ENCODE measurements around the gene C19orf81. TPM values are rescaled to one million over a fixed set of nuclear protein-coding genes. Genes with fewer than 3 reads are reported as not detected.
"Not testable (repeated sequence)": the region's sequence is repeated elsewhere in the genome, so short reads cannot be mapped to it uniquely, and the experiment has no call there.

C19orf81 gene
- total RNA-seq, 2 donors from 2014 or later, result 4.3 to 33.2 TPM

DNA sequence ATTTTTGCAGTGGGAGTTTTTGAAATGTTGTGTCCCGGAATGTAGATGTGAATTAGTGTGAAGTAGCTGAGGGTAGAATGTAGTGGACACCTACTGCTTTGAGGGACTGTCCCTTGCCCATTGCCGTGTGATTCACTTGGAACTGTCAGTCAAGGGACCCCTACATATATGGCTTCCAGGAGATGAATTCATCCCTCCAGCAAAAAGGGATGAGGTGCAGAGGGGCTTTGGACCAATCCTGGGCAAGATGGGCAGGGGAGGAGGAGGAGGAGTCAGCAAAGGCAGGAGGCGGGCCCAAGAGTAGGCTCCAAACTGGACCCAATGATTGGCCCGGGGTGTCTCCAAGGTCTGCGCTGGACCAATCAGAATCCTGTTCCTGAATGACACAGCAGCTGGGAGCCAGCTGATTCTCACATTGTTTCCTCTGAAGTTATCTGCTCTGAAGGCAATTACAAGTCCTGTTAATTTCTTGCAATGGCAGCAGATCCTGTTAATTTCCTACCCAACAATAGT lies 28.8 kb upstream of the C19orf81 start:
- not testable (repeated sequence) for H3K4me3 ChIP-seq; DNase-seq (ENCODE audit: low spot score); H3K9me3 ChIP-seq; H3K27ac ChIP-seq; H3K27me3 ChIP-seq (replicated peaks; ENCODE audit: insufficient read depth); H3K36me3 ChIP-seq; H3K4me1 ChIP-seq (replicated peaks)
- 84% methylated on average over 5 of the region's 5 CpGs for WGBS
- intact Hi-C loops (cut with DNase I), result loop anchor here (10.0 kb wide), 1 partner anchor 536 kb away; no protein-coding TSS in a partner anchor

DNA sequence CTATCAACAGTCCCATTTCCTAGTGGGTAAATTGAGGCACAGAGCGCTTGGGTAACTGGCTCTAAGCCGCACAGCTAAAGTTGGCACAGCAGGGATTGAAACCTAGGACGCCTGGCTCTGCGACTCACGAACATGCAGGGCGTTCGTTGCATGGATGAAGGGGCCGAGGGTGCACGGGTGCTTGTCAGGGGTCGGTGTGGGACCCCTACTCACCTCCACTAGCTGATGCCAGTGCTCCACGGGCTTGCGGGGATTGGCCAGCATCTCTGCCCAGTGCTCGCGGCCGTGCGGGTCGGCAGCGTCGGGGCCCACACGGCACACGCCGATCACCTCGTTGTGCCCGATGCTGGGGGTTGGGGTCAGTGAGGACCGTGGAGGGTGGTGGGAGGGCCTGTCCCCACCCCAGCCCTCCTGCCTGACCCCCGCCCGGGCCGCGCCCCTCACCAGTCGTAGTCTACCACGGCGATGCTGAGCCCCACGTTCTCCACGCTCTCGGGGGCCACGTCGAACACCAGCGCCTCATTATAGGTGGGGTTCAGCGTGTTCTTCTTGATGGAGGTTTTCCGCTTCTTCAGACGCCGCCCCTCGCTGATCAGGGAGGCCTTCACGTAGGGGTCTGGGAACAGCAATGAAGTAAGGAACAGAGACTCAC lies 24.2 kb upstream of the C19orf81 start:
- no peaks in the 10 kb centered on the region for H3K27me3 ChIP-seq (replicated peaks; ENCODE audit: insufficient read depth)
- H3K9me3 ChIP-seq, result no peaks in the 10 kb centered on the region
- DNase-seq (ENCODE audit: low spot score), result no peak
- H3K36me3 ChIP-seq, result no peaks in the 10 kb centered on the region
- H3K27ac ChIP-seq, result no peak overlapping the region
- no peaks in the 10 kb centered on the region for H3K4me1 ChIP-seq (replicated peaks)
- H3K4me3 ChIP-seq, result no peak overlapping the region
- intact Hi-C loops (cut with DNase I), result loop anchor here (10.0 kb wide), 1 partner anchor 540 kb away; no protein-coding TSS in a partner anchor
- no peak for TF ChIP-seq POLR2A (IDR thresholded peaks at IDR 0.05)
- TF ChIP-seq, protein P1, sequence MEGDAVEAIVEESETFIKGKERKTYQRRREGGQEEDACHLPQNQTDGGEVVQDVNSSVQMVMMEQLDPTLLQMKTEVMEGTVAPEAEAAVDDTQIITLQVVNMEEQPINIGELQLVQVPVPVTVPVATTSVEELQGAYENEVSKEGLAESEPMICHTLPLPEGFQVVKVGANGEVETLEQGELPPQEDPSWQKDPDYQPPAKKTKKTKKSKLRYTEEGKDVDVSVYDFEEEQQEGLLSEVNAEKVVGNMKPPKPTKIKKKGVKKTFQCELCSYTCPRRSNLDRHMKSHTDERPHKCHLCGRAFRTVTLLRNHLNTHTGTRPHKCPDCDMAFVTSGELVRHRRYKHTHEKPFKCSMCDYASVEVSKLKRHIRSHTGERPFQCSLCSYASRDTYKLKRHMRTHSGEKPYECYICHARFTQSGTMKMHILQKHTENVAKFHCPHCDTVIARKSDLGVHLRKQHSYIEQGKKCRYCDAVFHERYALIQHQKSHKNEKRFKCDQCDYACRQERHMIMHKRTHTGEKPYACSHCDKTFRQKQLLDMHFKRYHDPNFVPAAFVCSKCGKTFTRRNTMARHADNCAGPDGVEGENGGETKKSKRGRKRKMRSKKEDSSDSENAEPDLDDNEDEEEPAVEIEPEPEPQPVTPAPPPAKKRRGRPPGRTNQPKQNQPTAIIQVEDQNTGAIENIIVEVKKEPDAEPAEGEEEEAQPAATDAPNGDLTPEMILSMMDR (IDR thresholded peaks at IDR 0.05), result no peak
- TF ChIP-seq POLR2AphosphoS5 (IDR thresholded peaks at IDR 0.05), result no peak
- WGBS, result 92% methylated on average over 44 of the region's 44 CpGs

DNA sequence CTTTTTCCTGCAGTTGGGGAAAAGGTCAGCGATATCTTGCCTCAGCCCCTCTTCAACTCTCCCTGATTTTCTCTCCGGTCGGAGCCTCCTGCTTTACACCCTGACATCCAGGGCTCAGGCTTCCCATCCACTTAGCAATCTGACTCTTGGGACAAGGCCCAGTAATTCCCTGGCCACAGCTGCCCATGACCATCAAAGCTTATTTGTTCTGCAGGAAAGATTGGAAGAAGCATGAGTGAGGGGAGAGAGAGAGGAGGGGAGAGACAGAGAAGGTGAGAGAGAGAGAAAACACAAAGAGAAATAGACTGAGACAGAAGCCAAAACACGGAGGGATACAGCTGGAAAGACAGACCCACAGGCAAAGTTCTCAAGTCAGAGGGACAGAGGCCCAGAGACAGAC lies 23.2 kb upstream of the C19orf81 start:
- Histone ChIP-seq H3K4me3 (no peak overlapping the region), H3K27ac (no peak overlapping the region), H3K27me3 (replicated peaks; ENCODE audit: insufficient read depth) (no peaks in the 10 kb centered on the region), H3K9me3 (no peaks in the 10 kb centered on the region), H3K36me3 (no peaks in the 10 kb centered on the region), H3K4me1 (replicated peaks) (no peaks in the 10 kb centered on the region)
- DNase-seq (ENCODE audit: low spot score), result no peak
- 68% methylated on average over 4 of the region's 4 CpGs for WGBS
- TF ChIP-seq POLR2AphosphoS5 (IDR thresholded peaks at IDR 0.05) (no peak), POLR2A (IDR thresholded peaks at IDR 0.05) (no peak)
- TF ChIP-seq, protein P1 (IDR thresholded peaks at IDR 0.05), result no peak
- intact Hi-C loops (cut with DNase I), result loop anchor here (10.0 kb wide), 1 partner anchor 541 kb away; no protein-coding TSS in a partner anchor

DNA sequence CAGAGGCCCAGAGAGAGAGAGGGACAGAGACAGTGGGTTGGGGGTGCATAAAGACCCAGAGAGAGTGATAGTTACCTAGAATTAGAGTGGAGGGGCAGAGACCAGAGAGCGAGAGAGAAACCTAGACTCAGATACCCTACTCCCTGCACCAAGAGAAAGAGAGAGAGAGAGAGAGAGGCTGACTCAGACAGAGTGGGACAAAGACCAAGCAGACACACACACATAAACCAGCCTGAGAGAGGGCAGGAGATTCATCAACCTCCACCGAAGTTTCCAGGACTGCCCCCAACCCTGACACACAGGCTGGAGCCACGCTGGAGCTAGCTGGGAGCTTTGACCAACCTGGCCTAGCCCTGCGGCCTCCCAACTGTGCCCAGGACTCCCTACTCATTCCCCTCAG lies 22.4 kb upstream of the C19orf81 start:
- TF ChIP-seq, protein P1 (IDR thresholded peaks at IDR 0.05), result no peak
- TF ChIP-seq POLR2AphosphoS5 (IDR thresholded peaks at IDR 0.05) (no peak), POLR2A (IDR thresholded peaks at IDR 0.05) (no peak)
- no peak overlapping the region for H3K4me3 ChIP-seq
- no peaks in the 10 kb centered on the region for H3K4me1 ChIP-seq (replicated peaks)
- H3K9me3 ChIP-seq, result no peaks in the 10 kb centered on the region
- H3K27ac ChIP-seq, result no peak overlapping the region
- WGBS, result 64% methylated on average over 4 of the region's 4 CpGs
- H3K27me3 ChIP-seq (replicated peaks; ENCODE audit: insufficient read depth), result no peaks in the 10 kb centered on the region
- intact Hi-C loops (cut with DNase I), result loop anchor here (10.0 kb wide), 1 partner anchor 542 kb away; no protein-coding TSS in a partner anchor
- no peak for DNase-seq (ENCODE audit: low spot score)
- H3K36me3 ChIP-seq, result no peaks in the 10 kb centered on the region

DNA sequence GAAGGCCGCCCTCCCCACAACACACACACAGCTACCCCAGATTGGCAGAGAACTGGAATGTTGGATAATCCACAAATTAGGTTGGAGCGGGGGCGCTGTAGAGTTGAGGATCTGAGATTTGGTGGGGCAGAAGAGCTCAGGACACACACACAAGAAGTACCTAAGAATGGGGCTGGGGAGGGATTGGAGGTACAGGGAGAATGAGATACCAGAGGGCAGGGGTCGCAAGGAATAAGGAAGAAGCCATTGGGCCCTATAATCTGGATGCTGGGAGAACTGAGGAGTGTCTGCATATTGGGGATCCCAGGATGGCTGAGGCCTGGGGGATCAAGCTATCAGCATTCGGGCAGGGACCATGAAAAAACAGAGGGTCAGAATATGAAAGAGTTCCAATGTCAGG lies 21.1 kb upstream of the C19orf81 start:
- Histone ChIP-seq H3K27ac (no peak overlapping the region), H3K27me3 (replicated peaks; ENCODE audit: insufficient read depth) (no peaks in the 10 kb centered on the region), H3K4me1 (replicated peaks) (no peaks in the 10 kb centered on the region), H3K36me3 (no peaks in the 10 kb centered on the region), H3K4me3 (no peak overlapping the region), H3K9me3 (no peaks in the 10 kb centered on the region)
- WGBS, result 92% methylated on average over 5 of the region's 5 CpGs
- TF ChIP-seq POLR2A (IDR thresholded peaks at IDR 0.05) (no peak), POLR2AphosphoS5 (IDR thresholded peaks at IDR 0.05) (no peak)
- TF ChIP-seq, protein P1 (IDR thresholded peaks at IDR 0.05), result no peak
- DNase-seq (ENCODE audit: low spot score), result no peak
- intact Hi-C loops (cut with DNase I), result loop anchor here (10.0 kb wide), 1 partner anchor 543 kb away; no protein-coding TSS in a partner anchor

Measured in prostate gland (tissue), 2 donors.